Esophagus squamous epithelium (tissue), 4 donors: Measurements from ENCODE around the gene GFI1B.

Experiments used
- POLR2A ChIP-seq, 4 donors: fragments of 450-650 bp; IDR thresholded peaks; one replicate each; pipeline ENCODE4 v1.6.1; 2017; ENCODE audit warnings: antibody characterized with exemption in 4 of 4, mild to moderate bottlenecking in 4 of 4, moderate library complexity in 3 of 4
- TF ChIP-seq, protein P1 (sequence below), 6 experiments: fragments of 450-650 bp in 4 of 6; fragments of 200-600 bp in 2 of 6; sonication (generic) in 2 of 6; IDR thresholded peaks; one replicate each; pipeline ENCODE4 v1.5.1; 2016 to 2019; ENCODE audit warnings: antibody characterized with exemption in 6 of 6, mild to moderate bottlenecking in 4 of 6, moderate library complexity in 4 of 6

DNA sequence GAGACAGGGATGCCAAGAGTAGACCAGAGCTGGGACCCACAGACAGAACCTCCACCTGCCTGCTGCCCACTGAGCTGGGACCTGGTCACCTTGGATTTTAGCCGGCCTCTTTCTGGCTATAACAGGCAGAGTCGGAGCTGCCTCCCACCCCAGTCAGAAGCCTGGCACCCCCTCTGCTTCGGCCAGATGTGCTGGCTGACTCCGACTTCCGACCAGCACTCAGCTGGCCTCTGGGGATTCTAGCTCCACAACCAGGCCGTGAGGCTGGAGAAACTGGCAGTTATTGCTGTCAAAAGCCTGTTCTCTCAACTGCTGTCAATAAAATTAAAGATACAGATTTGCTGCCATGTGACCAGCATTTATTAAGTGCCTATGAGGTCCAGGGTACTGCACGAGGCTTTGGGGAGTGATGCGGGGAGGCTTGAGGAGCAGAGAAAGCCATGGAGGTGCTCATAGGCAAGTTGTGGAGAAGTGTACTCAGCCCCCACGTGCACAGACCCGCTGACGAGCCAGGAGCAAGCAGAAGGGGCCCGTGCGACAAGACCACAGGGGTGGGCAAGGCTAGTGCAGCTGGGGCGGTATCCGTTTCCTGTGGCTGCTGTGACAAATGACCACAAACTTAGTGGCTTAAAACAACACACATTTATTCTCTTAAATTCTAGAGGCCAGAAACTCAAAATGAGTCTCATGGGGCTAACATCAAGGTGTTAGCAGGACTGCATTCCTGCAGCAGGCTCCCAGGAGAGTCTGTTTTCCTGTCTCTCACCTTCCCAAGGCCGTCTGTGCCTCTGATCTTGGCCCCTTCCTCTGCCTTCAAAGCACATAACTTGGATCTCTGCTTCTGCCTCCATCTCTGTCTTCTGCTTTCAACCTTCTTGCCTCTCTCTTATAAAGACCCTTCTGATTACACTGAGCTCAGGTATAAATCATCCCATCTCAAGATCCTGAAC is 13.1 kb downstream of the GFI1B start:
- TF ChIP-seq, protein P1, sequence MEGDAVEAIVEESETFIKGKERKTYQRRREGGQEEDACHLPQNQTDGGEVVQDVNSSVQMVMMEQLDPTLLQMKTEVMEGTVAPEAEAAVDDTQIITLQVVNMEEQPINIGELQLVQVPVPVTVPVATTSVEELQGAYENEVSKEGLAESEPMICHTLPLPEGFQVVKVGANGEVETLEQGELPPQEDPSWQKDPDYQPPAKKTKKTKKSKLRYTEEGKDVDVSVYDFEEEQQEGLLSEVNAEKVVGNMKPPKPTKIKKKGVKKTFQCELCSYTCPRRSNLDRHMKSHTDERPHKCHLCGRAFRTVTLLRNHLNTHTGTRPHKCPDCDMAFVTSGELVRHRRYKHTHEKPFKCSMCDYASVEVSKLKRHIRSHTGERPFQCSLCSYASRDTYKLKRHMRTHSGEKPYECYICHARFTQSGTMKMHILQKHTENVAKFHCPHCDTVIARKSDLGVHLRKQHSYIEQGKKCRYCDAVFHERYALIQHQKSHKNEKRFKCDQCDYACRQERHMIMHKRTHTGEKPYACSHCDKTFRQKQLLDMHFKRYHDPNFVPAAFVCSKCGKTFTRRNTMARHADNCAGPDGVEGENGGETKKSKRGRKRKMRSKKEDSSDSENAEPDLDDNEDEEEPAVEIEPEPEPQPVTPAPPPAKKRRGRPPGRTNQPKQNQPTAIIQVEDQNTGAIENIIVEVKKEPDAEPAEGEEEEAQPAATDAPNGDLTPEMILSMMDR (IDR thresholded peaks at IDR 0.05), result no peak
- TF ChIP-seq POLR2A (IDR thresholded peaks at IDR 0.05), result no peak
